Epithelial cell of prostate (primary cell): ENCODE results near the gene S100A13.
"Not testable (repeated sequence)": the region's sequence is repeated elsewhere in the genome, so short reads cannot be mapped to it uniquely, and the experiment has no call there.

ENCODE experiments used
- DNase-seq: peaks from one replicate; pipeline ENCODE4 v3.0.0-alpha.2; 2011; ENCODE audit warnings: low read depth, low spot score
- H3K27ac ChIP-seq: fragments of 450-650 bp; 2 replicates; pipeline ENCODE4 v1.5.1; 2017; ENCODE audit warnings: mild to moderate bottlenecking

S100A13 gene

GRCh38 chr1:153649137-153649862, 22.0 kb upstream of the S100A13 start:
- H3K27ac ChIP-seq = no peak overlapping the region
- no peak for DNase-seq

GRCh38 chr1:153648000-153648643, 20.8 kb upstream of the S100A13 start:
- no peak overlapping the region for H3K27ac ChIP-seq
- DNase-seq = no peak

DNA sequence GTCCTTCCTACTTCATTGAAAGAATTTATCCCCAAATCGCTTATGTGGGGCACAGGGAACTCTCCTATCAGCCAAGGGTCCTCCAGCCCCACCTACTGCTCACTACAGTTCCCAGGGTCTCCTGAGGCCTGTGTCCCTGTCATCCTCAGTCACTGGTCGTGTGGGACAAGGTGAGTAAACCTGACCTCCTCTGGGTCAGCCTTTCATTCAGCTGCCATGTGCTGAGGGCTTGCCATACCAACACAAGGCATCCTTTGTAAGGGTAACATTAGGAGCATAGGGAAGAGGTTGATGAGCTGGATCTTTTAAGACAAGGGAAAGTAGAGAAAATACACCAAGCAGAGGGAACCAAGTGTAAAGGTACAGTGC, 20.0 kb upstream of the S100A13 start:
- no peak overlapping the region for H3K27ac ChIP-seq
- DNase-seq = no peak

- DNase-seq = no peak
- H3K27ac ChIP-seq = no peak overlapping the region
These were observed 19.5 kb upstream of the S100A13 start for GRCh38 chr1:153646672-153647345.

DNA sequence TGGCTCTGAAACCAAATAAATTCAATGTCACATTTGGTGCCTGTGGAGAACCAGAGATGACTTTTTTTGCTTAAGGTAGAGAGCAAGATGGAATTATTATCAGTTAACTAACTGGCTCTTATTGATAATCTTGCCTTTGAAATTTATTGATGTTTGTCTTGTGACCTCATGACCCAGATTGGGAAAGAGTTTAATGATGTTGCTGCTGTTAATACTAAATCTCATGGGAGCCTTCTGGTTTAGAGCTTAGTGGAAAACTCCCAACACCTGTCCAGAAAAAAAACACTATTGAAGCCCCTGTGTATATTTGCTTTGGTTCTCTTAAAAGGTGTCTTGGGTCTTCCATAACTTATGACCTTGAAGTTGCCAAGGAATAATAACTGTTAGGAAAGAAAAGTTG, 16.5 kb upstream of the S100A13 start:
- no peak for DNase-seq
- H3K27ac ChIP-seq = no peak overlapping the region

DNA sequence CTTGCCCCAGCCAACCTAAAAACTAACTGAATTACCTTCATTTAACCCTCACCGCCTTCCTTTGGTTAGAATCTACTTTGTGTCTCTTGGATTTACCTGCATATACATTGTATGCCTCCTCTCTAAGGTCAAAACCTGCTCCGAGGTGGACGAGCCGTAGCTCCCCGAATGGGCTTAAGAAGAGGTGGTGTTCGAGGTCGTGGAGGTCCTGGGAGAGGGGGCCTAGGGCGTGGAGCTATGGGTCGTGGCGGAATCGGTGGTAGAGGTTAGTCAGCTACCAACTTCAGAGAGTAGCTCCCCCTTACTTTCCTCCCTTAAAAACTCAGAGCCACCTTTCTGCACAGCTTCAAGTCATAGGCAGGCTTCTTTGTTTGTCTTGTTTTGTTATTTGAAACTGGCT, 15.8 kb upstream of the S100A13 start:
- H3K27ac ChIP-seq = no peak overlapping the region

GRCh38 chr1:153642161-153642560, 14.9 kb upstream of the S100A13 start:
- no peak overlapping the region for H3K27ac ChIP-seq
- DNase-seq = no peak

More for the DNA sequence above, 15.8 kb upstream of the S100A13 start:
- no peak for DNase-seq

DNA sequence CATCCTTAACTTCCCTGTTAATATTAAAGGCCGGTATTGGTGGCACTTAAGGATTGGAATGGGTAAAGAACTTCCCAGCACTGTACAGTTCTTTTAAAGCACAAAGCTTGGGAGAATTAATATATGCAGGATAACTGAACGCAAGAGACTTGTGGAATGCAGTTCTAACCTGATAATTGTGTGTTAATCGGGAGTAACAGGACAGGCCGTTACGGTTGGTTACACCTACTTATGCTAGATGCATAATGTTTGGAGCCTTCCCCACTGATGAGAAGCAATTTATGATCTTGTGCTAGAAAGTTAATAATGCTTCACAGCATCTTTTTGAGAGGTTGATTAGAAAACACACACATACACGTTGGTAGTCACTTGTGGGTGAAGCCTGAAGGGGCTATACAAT, 13.6 kb upstream of the S100A13 start:
- H3K27ac ChIP-seq = no peak overlapping the region

DNA sequence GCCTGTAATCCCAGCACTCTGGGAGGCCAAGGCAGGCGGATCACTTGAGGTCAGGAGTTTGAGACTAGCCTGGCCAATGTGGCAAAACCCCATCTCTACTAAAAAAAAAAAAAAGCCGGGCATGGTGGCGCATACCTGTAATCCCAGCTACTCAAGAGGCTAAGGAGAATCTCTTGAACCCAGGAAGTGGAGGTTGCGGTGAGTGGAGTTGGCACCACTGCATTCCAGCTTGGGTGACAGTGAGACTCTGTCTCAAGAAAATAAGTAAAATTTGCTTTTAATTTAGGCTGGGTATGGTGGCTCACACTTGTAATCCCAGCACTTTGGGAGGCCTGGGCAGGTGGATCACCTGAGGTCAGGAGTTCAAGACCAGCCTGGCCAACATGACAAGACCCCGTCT, 12.9 kb upstream of the S100A13 start:
- not testable (repeated sequence) for H3K27ac ChIP-seq, DNase-seq

More for the DNA sequence above, 13.6 kb upstream of the S100A13 start:
- DNase-seq = no peak

GRCh38 chr1:153639280-153639679, 12.0 kb upstream of the S100A13 start:
- no peak for DNase-seq
- H3K27ac ChIP-seq = no peak overlapping the region

DNA sequence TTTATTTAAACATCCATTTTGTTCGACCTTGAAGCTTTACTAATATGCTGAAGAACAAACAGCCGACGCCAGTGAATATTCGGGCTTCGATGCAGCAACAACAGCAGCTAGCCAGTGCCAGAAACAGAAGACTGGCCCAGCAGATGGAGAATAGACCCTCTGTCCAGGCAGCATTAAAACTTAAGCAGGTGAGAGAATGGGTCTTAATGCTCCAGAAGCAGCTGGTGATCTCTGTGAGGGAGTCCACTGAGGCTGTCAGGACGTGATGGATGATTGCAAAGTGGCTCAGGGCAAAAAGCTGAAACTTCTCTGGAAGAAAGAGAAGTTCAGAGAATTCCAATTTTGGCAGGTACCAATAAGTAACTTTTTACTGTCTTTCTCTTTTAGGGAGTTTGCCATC, 11.0 kb upstream of the S100A13 start:
- DNase-seq = no peak

GRCh38 chr1:153636312-153636711, 9.0 kb upstream of the S100A13 start:
- H3K27ac ChIP-seq = no peak overlapping the region
- DNase-seq = no peak

More for the DNA sequence above, 11.0 kb upstream of the S100A13 start:
- no peak overlapping the region for H3K27ac ChIP-seq

DNA sequence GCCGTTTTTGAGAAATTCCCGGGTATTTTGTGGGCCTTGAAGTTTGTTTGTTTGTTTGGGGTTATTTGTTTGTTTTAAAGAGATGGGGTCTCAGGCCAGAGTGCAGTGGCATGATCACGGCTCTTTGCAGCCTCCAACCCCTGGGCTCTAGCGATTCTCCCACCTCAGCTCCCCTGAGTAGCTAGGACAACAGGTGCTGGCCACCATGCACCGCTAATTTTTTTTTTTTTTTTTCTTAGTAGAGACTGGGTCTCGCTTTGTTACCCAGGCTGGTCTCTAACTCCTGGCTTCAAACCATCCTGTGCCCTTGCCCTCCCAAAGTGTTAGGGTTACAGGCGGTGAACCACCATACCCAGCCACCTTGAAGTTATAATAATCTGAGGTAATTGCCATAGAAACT, 8.6 kb upstream of the S100A13 start:
- peak overlapping the region; percentile 100 for H3K27ac ChIP-seq
- no peak for DNase-seq

- H3K27ac ChIP-seq = peak within 1 kb of the TSS; percentile 100
- peak; percentile 88 for DNase-seq
These were observed 6.7 kb upstream of the S100A13 start, which contains the start of gene CHTOP for GRCh38 chr1:153633754-153634665. Gene CHTOP, plus strand, starts transcription at chr1:153634066. Its CDS starts 2,523 bp downstream, at chr1:153636589.

- no peak for DNase-seq
- H3K27ac ChIP-seq = peak overlapping the region; percentile 100
These were observed 6.0 kb upstream of the S100A13 start for GRCh38 chr1:153633161-153633753.

DNA sequence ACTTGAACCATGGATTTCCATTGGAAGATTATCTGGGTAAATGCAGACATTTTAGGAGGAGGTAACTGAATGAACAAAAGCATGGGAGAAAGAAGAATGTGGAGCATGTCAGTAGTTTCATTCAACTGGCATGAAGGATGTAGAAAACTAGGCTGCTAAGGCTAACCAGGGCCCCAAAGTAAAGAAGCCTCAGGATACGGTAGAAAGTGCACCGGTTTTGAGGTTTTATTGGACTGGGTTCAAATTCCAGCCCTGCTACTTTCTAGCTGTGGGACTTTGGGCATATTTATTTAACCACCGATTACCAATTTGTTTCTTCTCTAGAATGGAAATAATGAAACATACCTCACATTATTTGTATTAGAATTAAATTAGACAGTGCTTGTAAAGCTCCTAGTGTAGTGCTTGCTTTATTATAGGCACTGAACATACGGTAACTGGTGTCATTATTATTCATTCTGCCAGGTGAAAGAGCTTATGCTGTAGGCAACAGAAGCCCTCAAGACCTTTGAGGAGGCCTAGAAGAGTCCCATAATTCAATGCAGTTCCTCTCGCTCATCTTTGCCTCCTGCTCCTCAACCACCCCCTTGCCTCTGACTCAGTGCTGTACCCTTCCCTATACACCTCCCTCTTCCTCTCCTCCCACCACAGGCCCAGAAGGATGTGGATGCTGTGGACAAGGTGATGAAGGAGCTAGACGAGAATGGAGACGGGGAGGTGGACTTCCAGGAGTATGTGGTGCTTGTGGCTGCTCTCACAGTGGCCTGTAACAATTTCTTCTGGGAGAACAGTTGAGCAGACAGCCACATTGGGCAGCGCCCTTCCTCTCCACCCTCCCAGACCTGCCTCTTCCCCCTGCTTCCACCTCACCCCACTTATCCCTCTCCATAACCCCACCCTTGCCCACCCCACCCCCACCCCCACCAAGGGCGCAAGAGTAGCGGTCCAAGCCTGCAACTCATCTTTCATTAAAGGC, 4.0 kb upstream of the S100A13 start:
- H3K27ac ChIP-seq = no peak overlapping the region
- no peak for DNase-seq

GRCh38 chr1:153630384-153630783, 3.1 kb upstream of the S100A13 start:
- no peak overlapping the region for H3K27ac ChIP-seq
- no peak for DNase-seq

DNA sequence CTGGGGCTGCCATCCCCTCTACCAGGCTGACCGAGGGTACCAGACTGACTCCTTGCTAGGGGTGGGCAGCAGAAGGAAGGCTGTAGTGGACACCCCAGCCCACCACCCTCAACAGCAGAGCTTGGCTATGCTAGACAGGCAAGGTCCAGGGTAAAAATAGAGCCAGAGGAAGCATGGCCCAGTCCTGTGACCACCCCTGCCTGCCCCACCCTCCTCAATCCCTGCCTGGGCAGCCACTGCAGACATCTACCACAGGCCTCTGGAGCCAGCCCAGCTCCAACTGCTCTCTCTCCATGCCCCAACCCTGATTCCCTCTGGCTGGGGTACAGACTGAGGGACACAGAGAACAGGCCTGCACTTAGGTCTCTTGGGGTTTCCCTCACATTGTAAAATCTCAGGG, 2.7 kb upstream of the S100A13 start:
- DNase-seq = no peak
- H3K27ac ChIP-seq = no peak overlapping the region

DNA sequence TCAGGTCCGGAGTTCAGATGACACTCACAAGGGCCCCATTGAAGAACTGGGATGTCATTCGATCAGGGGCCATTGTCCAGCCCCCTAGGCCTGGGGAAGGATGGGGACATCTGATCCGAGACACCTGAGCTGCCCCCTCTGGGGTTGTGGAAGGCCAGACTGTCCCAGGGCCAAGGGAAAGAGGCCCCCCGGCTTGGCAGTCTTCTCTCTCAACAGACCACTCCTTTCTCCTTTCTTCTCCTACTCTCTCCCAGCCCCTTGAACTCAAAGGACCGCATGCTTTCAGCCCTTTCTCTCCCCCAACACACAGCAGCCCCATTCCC, 2.0 kb upstream of the S100A13 start:
- no peak overlapping the region for H3K27ac ChIP-seq
- DNase-seq = no peak
